GM21723 (cell line): ENCODE measurements around the gene TCL1B.
"Not testable (repeated sequence)": the region's sequence is repeated elsewhere in the genome, so short reads cannot be mapped to it uniquely, and the experiment has no call there.

Experiments
- ATAC-seq: cut with Tn5 transposase; IDR thresholded peaks from one replicate; pipeline ENCODE4 v1.9.1; 2021; ENCODE audit warnings: mild to moderate bottlenecking, moderate library complexity; ENCODE audit not compliant: unreplicated experiment

TCL1B gene

GRCh38 chr14:95685978-95686922 lies at the start of gene TCL1B:
Gene TCL1B, plus strand, starts transcription at chr14:95686426. Its CDS starts 42 bp downstream, at chr14:95686468.
- no peak for ATAC-seq

- ATAC-seq = no peak
Measured at GRCh38 chr14:95644981-95645380, 41.2 kb upstream of the TCL1B start.

- ATAC-seq = no peak
Measured at GRCh38 chr14:95645389-95645996, 40.7 kb upstream of the TCL1B start.

- ATAC-seq = no peak
Measured at GRCh38 chr14:95647926-95648325, 38.3 kb upstream of the TCL1B start.

- no peak for ATAC-seq
Measured at GRCh38 chr14:95649230-95649629, 37.0 kb upstream of the TCL1B start.

- no peak for ATAC-seq
Measured at GRCh38 chr14:95651028-95651427, 35.2 kb upstream of the TCL1B start.

- no peak for ATAC-seq
Measured at GRCh38 chr14:95651821-95652583, 34.2 kb upstream of the TCL1B start.

- ATAC-seq = no peak
Measured at GRCh38 chr14:95652690-95653089, 33.5 kb upstream of the TCL1B start.

- ATAC-seq = no peak
Measured at GRCh38 chr14:95655461-95655860, 30.8 kb upstream of the TCL1B start.

GRCh38 chr14:95656634-95657033 lies 29.6 kb upstream of the TCL1B start:
- no peak for ATAC-seq

- no peak for ATAC-seq
Measured at GRCh38 chr14:95657454-95657853, 28.8 kb upstream of the TCL1B start.

- ATAC-seq = no peak
Measured at GRCh38 chr14:95659293-95659989, 26.8 kb upstream of the TCL1B start.

GRCh38 chr14:95659990-95660385 lies 26.2 kb upstream of the TCL1B start:
- no peak for ATAC-seq

GRCh38 chr14:95660651-95661515 lies 25.3 kb upstream of the TCL1B start:
- no peak for ATAC-seq

- peak; percentile 41 for ATAC-seq
Measured at GRCh38 chr14:95662376-95663186, 23.6 kb upstream of the TCL1B start.

GRCh38 chr14:95663226-95663797 lies 22.9 kb upstream of the TCL1B start:
- peak; percentile 36 for ATAC-seq

GRCh38 chr14:95664066-95664465 lies 22.2 kb upstream of the TCL1B start:
- no peak for ATAC-seq

GRCh38 chr14:95664546-95664945 lies 21.7 kb upstream of the TCL1B start:
- no peak for ATAC-seq

GRCh38 chr14:95665530-95665929 lies 20.7 kb upstream of the TCL1B start:
- ATAC-seq = not testable (repeated sequence)
